GM23248 (cell line): Measurements from ENCODE around the gene PTPRN. TPM values are rescaled to one million over a fixed set of nuclear protein-coding genes. Genes with fewer than 3 reads are reported as not detected.

Source experiments
- DNase-seq: peaks from one replicate; pipeline ENCODE4 v3.0.0-alpha.2; 2015
- H2AFZ ChIP-seq: fragments of 200-600 bp; sonication (generic); 2 replicates; pipeline ENCODE4 v1.6.1; 2016; ENCODE audit warnings: antibody characterized with exemption
- H3F3A ChIP-seq: fragments of 200-600 bp; sonication (generic); 2 replicates; pipeline ENCODE4 v1.6.1; 2016; ENCODE audit warnings: mild to moderate bottlenecking, antibody characterized with exemption, mixed run types; ENCODE audit not compliant: insufficient read depth
- H3K27ac ChIP-seq: fragments of 200-600 bp; sonication (generic); 2 replicates; pipeline ENCODE4 v1.5.1; 2016; ENCODE audit warnings: mild to moderate bottlenecking
- H3K27me3 ChIP-seq: fragments of 200-600 bp; sonication (generic); replicated peaks from 2 replicates; pipeline ENCODE4 v1.6.1; 2016; ENCODE audit warnings: mild to moderate bottlenecking; ENCODE audit not compliant: insufficient read depth
- H3K36me3 ChIP-seq: fragments of 200-600 bp; sonication (generic); 2 replicates; pipeline ENCODE4 v1.6.1; 2016; ENCODE audit warnings: low read depth, mild to moderate bottlenecking
- H3K4me1 ChIP-seq: fragments of 200-600 bp; sonication (generic); 2 replicates; pipeline ENCODE4 v1.6.1; 2016; ENCODE audit warnings: mild to moderate bottlenecking; ENCODE audit not compliant: insufficient read depth
- H3K4me2 ChIP-seq: fragments of 200-600 bp; sonication (generic); one replicate; pipeline ENCODE4 v1.6.1; 2016; ENCODE audit warnings: mild to moderate bottlenecking; ENCODE audit not compliant: unreplicated experiment
- H3K4me3 ChIP-seq: fragments of 200-600 bp; sonication (generic); 2 replicates; pipeline ENCODE4 v1.5.1; 2016; ENCODE audit warnings: mild to moderate bottlenecking
- H3K79me2 ChIP-seq: fragments of 200-600 bp; sonication (generic); 2 replicates; pipeline ENCODE4 v1.6.1; 2016; ENCODE audit warnings: mild to moderate bottlenecking; ENCODE audit not compliant: insufficient read depth
- H3K9ac ChIP-seq: fragments of 200-600 bp; sonication (generic); 2 replicates; pipeline ENCODE4 v1.6.1; 2016; ENCODE audit warnings: mild to moderate bottlenecking
- H3K9me2 ChIP-seq: fragments of 200-600 bp; sonication (generic); 2 replicates; pipeline ENCODE4 v1.6.1; 2016; ENCODE audit warnings: mixed run types, mild to moderate bottlenecking, moderate library complexity; ENCODE audit not compliant: insufficient read depth
- H3K9me3 ChIP-seq: fragments of 200-600 bp; sonication (generic); one replicate; pipeline ENCODE4 v1.6.1; 2017; ENCODE audit warnings: low read depth
- H4K20me1 ChIP-seq: fragments of 200-600 bp; sonication (generic); 2 replicates; pipeline ENCODE4 v1.6.0; 2016; ENCODE audit not compliant: insufficient read depth
- EZH2 ChIP-seq: fragments of 200-600 bp; sonication (generic); IDR thresholded peaks from 2 replicates; pipeline ENCODE4 v1.6.1; 2018; ENCODE audit warnings: antibody characterized with exemption, mild to moderate bottlenecking; ENCODE audit not compliant: insufficient read depth, poor library complexity, severe bottlenecking
- EZH2phosphoT487 ChIP-seq: fragments of 200-600 bp; sonication (generic); IDR thresholded peaks from 2 replicates; pipeline ENCODE4 v1.6.1; 2018; ENCODE audit warnings: antibody characterized with exemption, moderate library complexity, mild to moderate bottlenecking, low read depth; ENCODE audit not compliant: insufficient read depth
- WGBS, 2 experiments: methylation state at CpG; one replicate each; pipeline ENCODE4 v1.1.6; 2015 to 2017; ENCODE audit warnings: low lambda C conversion rate in 2 of 2, low coverage in 1 of 2; ENCODE audit errors: missing lambda C conversion rate in 2 of 2; 5-methylcytosine and 5-hydroxymethylcytosine counted together
- in situ Hi-C: fragments of 300-500 bp; cut with MboI; formaldehyde crosslinking; loops from 2 replicates; pipeline ENCODE4 v1.15.0; 2020
- polyA plus RNA-seq: library from polyadenylated mRNA; unstranded; fragments of >200 nt; fragmentation: Nextera tagmentation; extraction: Ambion mirVana; gene quantifications from 2 replicates; pipeline ENCODE4 v1.2.1, GENCODE V29; 2016
- total RNA-seq: library from RNA; depleted of rRNA; stranded (reverse); fragments of >200 nt; shearing (Covaris generic); gene quantifications from 2 replicates; pipeline ENCODE4 v1.2.3, GENCODE V29; 2014

The PTPRN gene
- total and polyA plus RNA-seq, 2 experiments from 2014 or later: 29.2 to 54.1 TPM

GRCh38 chr2:219344751-219345430 is 35.7 kb upstream of the PTPRN start:
- WGBS, 2 experiments: 69 to 72% methylated on average over 6 of the region's 6 CpGs

DNA sequence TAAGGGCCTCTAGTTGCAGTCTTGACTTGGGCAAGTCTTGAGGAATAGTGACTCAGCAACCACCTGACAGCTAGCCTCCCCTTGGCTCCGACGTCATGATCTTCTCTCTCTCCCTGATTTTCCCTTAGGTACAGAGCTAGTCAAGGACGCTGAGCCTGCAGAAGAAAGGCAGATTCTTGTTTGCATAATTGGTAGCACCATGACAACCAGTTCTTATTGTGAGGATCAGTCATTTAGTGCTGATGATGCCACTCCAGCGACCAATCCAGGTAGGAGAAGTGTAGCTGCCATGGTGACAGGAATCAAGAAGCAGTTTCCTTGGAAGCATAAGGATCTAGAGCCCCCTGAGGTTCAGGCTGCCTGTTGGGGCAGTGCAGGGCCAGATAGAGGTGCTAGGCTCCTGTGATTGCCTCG is 26.2 kb upstream of the PTPRN start:
- DNase-seq: no peak
- WGBS, 2 experiments: 35 to 40% methylated on average over 5 of the region's 5 CpGs
- Histone ChIP-seq H3K36me3 (no peaks in the 10 kb centered on the region), H3K27me3 (peaks cover 59% of the 10 kb centered on the region), H3K79me2 (no peaks in the 10 kb centered on the region), H3F3A (no peaks in the 10 kb centered on the region), H3K4me1 (no peaks in the 10 kb centered on the region), H3K4me2 (no peak overlapping the region), H3K9me3 (no peaks in the 10 kb centered on the region), H4K20me1 (no peaks in the 10 kb centered on the region), H3K9ac (no peak overlapping the region), H3K4me3 (no peak overlapping the region), H2AFZ (no peak overlapping the region), H3K27ac (no peak overlapping the region), H3K9me2 (no peaks in the 10 kb centered on the region)
- TF ChIP-seq EZH2phosphoT487 (no peak), EZH2 (no peak)
- in situ Hi-C loops: no loop called here

More at GRCh38 chr2:219344751-219345430, 35.7 kb upstream of the PTPRN start:
- TF ChIP-seq EZH2phosphoT487: no peak
- TF ChIP-seq EZH2: no peak
- H3K4me1 ChIP-seq: no peaks in the 10 kb centered on the region
- H3K9me3 ChIP-seq: no peaks in the 10 kb centered on the region
- no peak overlapping the region for H3K4me2 ChIP-seq
- no peak overlapping the region for H2AFZ ChIP-seq
- no peaks in the 10 kb centered on the region for H3F3A ChIP-seq
- no peak overlapping the region for H3K4me3 ChIP-seq
- H3K27ac ChIP-seq: no peak overlapping the region
- no peaks in the 10 kb centered on the region for H3K36me3 ChIP-seq
- H4K20me1 ChIP-seq: no peaks in the 10 kb centered on the region
- peaks cover 7% of the 10 kb centered on the region; the same call in 1 of the 2 replicates for H3K27me3 ChIP-seq
- DNase-seq: peak; percentile 19
- H3K79me2 ChIP-seq: no peaks in the 10 kb centered on the region
- H3K9ac ChIP-seq: no peak overlapping the region
- no peaks in the 10 kb centered on the region for H3K9me2 ChIP-seq
- in situ Hi-C loops: no loop called here

- Histone ChIP-seq H3K79me2 (no peaks in the 10 kb centered on the region), H3K4me3 (no peak overlapping the region), H3K4me2 (no peak overlapping the region), H3K9me3 (no peaks in the 10 kb centered on the region), H4K20me1 (no peaks in the 10 kb centered on the region), H3F3A (no peaks in the 10 kb centered on the region), H3K36me3 (no peaks in the 10 kb centered on the region), H3K27ac (no peak overlapping the region), H3K9ac (no peak overlapping the region), H2AFZ (no peak overlapping the region), H3K27me3 (peaks cover 59% of the 10 kb centered on the region), H3K9me2 (no peaks in the 10 kb centered on the region), H3K4me1 (no peaks in the 10 kb centered on the region)
- no peak for DNase-seq
- TF ChIP-seq EZH2: no peak
- TF ChIP-seq EZH2phosphoT487: no peak
- 56 to 66% methylated on average over 2 of the region's 2 CpGs for WGBS, 2 experiments
- in situ Hi-C loops: no loop called here
These were observed 24.9 kb upstream of the PTPRN start for GRCh38 chr2:219334076-219334475.

GRCh38 chr2:219332542-219332941 is 23.3 kb upstream of the PTPRN start, which contains the start of gene RESP18:
Gene RESP18, minus strand, starts transcription at chr2:219332744.
- Histone ChIP-seq H3K4me1 (no peaks in the 10 kb centered on the region), H3K27me3 (peaks cover 55% of the 10 kb centered on the region), H4K20me1 (no peaks in the 10 kb centered on the region), H3K79me2 (no peaks in the 10 kb centered on the region), H3F3A (no peaks in the 10 kb centered on the region), H2AFZ (no peak within 1 kb of the TSS), H3K9ac (no peak within 1 kb of the TSS), H3K36me3 (no peaks in the 10 kb centered on the region), H3K9me3 (no peaks in the 10 kb centered on the region), H3K9me2 (no peaks in the 10 kb centered on the region), H3K27ac (no peak within 1 kb of the TSS), H3K4me3 (no peak within 1 kb of the TSS), H3K4me2 (no peak within 1 kb of the TSS)
- no peak for DNase-seq
- 2 to 5% methylated on average over 22 to 23 of the region's 24 CpGs for WGBS, 2 experiments
- in situ Hi-C loops: no loop called here
- no peak for TF ChIP-seq EZH2
- TF ChIP-seq EZH2phosphoT487: no peak
